Stimulated activated memory B cell treated with anti-CD40 and anti-IgM and Interleukin-4, amounts not matched to agents 10 μg/mL and 1 μg/mL and 100 μg/mL, for 72 hours (primary cell): ENCODE data around the gene MOCS1.

Experiments
- ATAC-seq: fragments of 150-1000 bp; cut with Tn5 transposase; 2 replicates; pipeline ENCODE4 v1.10.0; 2021
- H3K27ac Mint-ChIP-seq: one replicate; pipeline ENCODE4 v1.8.0; 2022; ENCODE audit warnings: mild to moderate bottlenecking, mixed read lengths
- H3K27me3 Mint-ChIP-seq: one replicate; pipeline ENCODE4 v1.8.0; 2022; ENCODE audit warnings: mixed read lengths
- H3K36me3 Mint-ChIP-seq: one replicate; pipeline ENCODE4 v1.8.0; 2022; ENCODE audit warnings: mixed read lengths
- H3K4me1 Mint-ChIP-seq: one replicate; pipeline ENCODE4 v1.8.0; 2022; ENCODE audit warnings: mixed read lengths
- H3K4me3 Mint-ChIP-seq: one replicate; pipeline ENCODE4 v1.8.0; 2022; ENCODE audit warnings: mild to moderate bottlenecking, moderate library complexity, mixed read lengths
- H3K9me3 Mint-ChIP-seq: one replicate; pipeline ENCODE4 v1.8.0; 2022; ENCODE audit warnings: mixed read lengths

Gene MOCS1

DNA sequence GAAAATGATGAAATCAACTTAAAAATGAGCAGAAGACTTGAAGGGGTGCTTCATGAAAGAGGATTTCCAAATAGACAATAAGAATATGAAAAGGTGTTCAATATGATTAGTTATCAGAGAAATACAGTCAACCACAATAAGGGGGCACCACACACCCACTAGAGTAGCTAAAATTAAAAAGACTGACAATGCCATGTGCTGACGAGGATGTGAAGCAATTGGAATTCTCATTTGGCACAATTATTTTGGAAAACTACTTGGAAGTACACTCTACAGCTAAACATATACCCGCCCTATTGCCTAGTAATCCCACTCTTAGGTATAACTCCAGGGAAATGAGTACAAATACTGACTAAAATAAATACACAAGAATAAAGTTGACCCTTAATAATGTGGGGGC is 45.0 kb downstream of the MOCS1 start:
- no peaks in the 10 kb centered on the region for H3K4me1 Mint-ChIP-seq
- no peak for ATAC-seq
- no peak overlapping the region for H3K27ac Mint-ChIP-seq
- H3K9me3 Mint-ChIP-seq, result no peaks in the 10 kb centered on the region
- no peak overlapping the region for H3K4me3 Mint-ChIP-seq
- peaks cover 36% of the 10 kb centered on the region for H3K27me3 Mint-ChIP-seq
- H3K36me3 Mint-ChIP-seq, result no peaks in the 10 kb centered on the region

GRCh38 chr6:39887692-39888450 is 46.4 kb downstream of the MOCS1 start:
- no peak overlapping the region for H3K4me3 Mint-ChIP-seq
- ATAC-seq, result no peak
- H3K9me3 Mint-ChIP-seq, result no peaks in the 10 kb centered on the region
- peaks cover 38% of the 10 kb centered on the region for H3K27me3 Mint-ChIP-seq
- H3K4me1 Mint-ChIP-seq, result no peaks in the 10 kb centered on the region
- H3K36me3 Mint-ChIP-seq, result no peaks in the 10 kb centered on the region
- H3K27ac Mint-ChIP-seq, result no peak overlapping the region

- no peak overlapping the region for H3K27ac Mint-ChIP-seq
- H3K9me3 Mint-ChIP-seq, result no peaks in the 10 kb centered on the region
- H3K4me1 Mint-ChIP-seq, result no peaks in the 10 kb centered on the region
- H3K27me3 Mint-ChIP-seq, result peaks cover 44% of the 10 kb centered on the region
- H3K36me3 Mint-ChIP-seq, result no peaks in the 10 kb centered on the region
- H3K4me3 Mint-ChIP-seq, result no peak overlapping the region
- no peak for ATAC-seq
Measured at GRCh38 chr6:39886871-39887270, 47.4 kb downstream of the MOCS1 start.

- Mint-ChIP-seq H3K9me3 (no peaks in the 10 kb centered on the region), H3K4me3 (no peak overlapping the region), H3K27me3 (peaks cover 44% of the 10 kb centered on the region), H3K27ac (no peak overlapping the region), H3K4me1 (no peaks in the 10 kb centered on the region), H3K36me3 (no peaks in the 10 kb centered on the region)
- no peak for ATAC-seq
Measured at GRCh38 chr6:39885691-39886090, 48.6 kb downstream of the MOCS1 start.

DNA sequence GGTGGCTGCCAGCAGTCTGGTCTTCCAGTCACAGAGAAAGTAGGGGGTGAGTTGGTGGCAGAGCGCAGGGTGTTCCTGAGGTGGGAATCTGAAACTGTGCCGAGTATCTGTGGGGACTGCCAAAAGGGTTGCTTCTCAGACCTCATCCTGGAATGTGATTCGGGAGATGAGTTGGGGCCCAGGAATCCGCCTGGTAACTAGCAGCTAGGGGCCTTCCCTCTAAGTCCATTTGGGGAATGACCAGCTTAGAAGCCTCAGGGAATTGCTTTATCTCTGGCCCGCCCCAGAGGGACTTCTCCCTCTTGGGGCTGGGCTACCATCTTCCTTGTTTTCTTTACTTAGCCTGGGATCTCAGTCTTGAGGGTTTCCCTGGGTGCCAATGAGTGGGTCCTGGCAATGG is 49.6 kb downstream of the MOCS1 start:
- Mint-ChIP-seq H3K36me3 (no peaks in the 10 kb centered on the region), H3K4me3 (no peak overlapping the region), H3K9me3 (no peaks in the 10 kb centered on the region), H3K27ac (no peak overlapping the region), H3K4me1 (no peaks in the 10 kb centered on the region), H3K27me3 (peaks cover 44% of the 10 kb centered on the region)
- no peak for ATAC-seq

- Mint-ChIP-seq H3K9me3 (no peaks in the 10 kb centered on the region), H3K4me3 (no peak overlapping the region), H3K27ac (no peak overlapping the region), H3K4me1 (no peaks in the 10 kb centered on the region), H3K36me3 (no peaks in the 10 kb centered on the region), H3K27me3 (peaks cover 32% of the 10 kb centered on the region)
- no peak for ATAC-seq
Measured at GRCh38 chr6:39882531-39882899, 51.7 kb downstream of the MOCS1 start.

GRCh38 chr6:39881851-39882530 is 52.3 kb downstream of the MOCS1 start:
- Mint-ChIP-seq H3K9me3 (no peaks in the 10 kb centered on the region), H3K4me1 (no peaks in the 10 kb centered on the region), H3K4me3 (no peak overlapping the region), H3K36me3 (no peaks in the 10 kb centered on the region), H3K27me3 (peaks cover 26% of the 10 kb centered on the region), H3K27ac (no peak overlapping the region)
- no peak for ATAC-seq

DNA sequence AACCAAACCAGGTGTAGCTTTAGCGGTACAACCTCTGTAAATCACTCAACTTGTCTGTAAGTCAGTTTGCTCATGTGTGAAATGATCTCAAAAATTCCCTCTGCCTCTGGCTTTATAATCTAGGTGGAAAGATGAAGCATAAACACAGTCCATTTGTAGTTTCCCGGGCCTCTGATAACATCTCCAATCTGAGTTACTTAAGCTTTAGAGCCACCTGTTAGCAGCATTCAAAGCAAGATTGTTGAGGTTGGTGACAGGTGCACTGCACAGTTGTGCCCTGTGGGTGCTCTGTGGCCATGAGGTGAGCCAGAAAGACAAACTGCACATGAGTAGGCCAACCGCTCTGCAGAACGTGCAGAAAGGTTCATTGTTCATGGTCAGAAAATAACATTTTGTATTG is 53.7 kb downstream of the MOCS1 start:
- Mint-ChIP-seq H3K4me3 (no peak overlapping the region), H3K36me3 (no peaks in the 10 kb centered on the region), H3K27ac (no peak overlapping the region), H3K4me1 (no peaks in the 10 kb centered on the region), H3K9me3 (no peaks in the 10 kb centered on the region), H3K27me3 (peaks cover 12% of the 10 kb centered on the region)
- ATAC-seq, result no peak

- peaks cover 8% of the 10 kb centered on the region for H3K27me3 Mint-ChIP-seq
- H3K27ac Mint-ChIP-seq, result no peak overlapping the region
- H3K4me1 Mint-ChIP-seq, result no peaks in the 10 kb centered on the region
- H3K4me3 Mint-ChIP-seq, result no peak overlapping the region
- H3K9me3 Mint-ChIP-seq, result no peaks in the 10 kb centered on the region
- ATAC-seq, result no peak
- H3K36me3 Mint-ChIP-seq, result no peaks in the 10 kb centered on the region
Measured at GRCh38 chr6:39879535-39879934, 54.7 kb downstream of the MOCS1 start.

- ATAC-seq, result no peak
- H3K27ac Mint-ChIP-seq, result no peak overlapping the region
- no peaks in the 10 kb centered on the region for H3K27me3 Mint-ChIP-seq
- H3K4me3 Mint-ChIP-seq, result no peak overlapping the region
- no peaks in the 10 kb centered on the region for H3K9me3 Mint-ChIP-seq
- no peaks in the 10 kb centered on the region for H3K4me1 Mint-ChIP-seq
- no peaks in the 10 kb centered on the region for H3K36me3 Mint-ChIP-seq
Measured at GRCh38 chr6:39876826-39877225, 57.4 kb downstream of the MOCS1 start.

- H3K27ac Mint-ChIP-seq, result no peak overlapping the region
- no peaks in the 10 kb centered on the region for H3K36me3 Mint-ChIP-seq
- no peak overlapping the region for H3K4me3 Mint-ChIP-seq
- no peaks in the 10 kb centered on the region for H3K9me3 Mint-ChIP-seq
- H3K27me3 Mint-ChIP-seq, result no peaks in the 10 kb centered on the region
- ATAC-seq, result no peak
- no peaks in the 10 kb centered on the region for H3K4me1 Mint-ChIP-seq
Measured at GRCh38 chr6:39876111-39876510, 58.2 kb downstream of the MOCS1 start.

- no peak for ATAC-seq
- no peaks in the 10 kb centered on the region for H3K4me1 Mint-ChIP-seq
- no peaks in the 10 kb centered on the region for H3K36me3 Mint-ChIP-seq
- H3K27me3 Mint-ChIP-seq, result no peaks in the 10 kb centered on the region
- no peak overlapping the region for H3K4me3 Mint-ChIP-seq
- H3K9me3 Mint-ChIP-seq, result no peaks in the 10 kb centered on the region
- H3K27ac Mint-ChIP-seq, result no peak overlapping the region
Measured at GRCh38 chr6:39873439-39873838, 60.8 kb downstream of the MOCS1 start.

DNA sequence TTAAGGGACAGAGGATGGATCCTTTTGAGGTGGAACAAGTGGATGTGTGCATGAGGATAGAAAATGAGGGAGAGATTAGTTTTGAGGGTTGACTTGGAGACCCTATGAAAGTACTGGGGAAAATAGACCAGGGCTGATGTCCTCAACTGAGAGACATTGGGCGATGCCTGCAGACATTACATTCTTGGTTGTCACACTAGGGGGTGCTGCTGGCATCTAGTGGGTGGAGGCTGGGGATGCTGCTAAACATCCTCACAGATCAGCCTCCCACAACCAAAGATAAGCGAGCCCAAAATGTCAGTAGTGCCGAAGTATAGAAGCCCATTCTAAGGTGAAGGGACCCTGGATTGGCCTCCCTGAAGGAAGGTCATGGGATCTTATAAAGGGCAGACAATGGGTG is 63.3 kb downstream of the MOCS1 start:
- H3K27me3 Mint-ChIP-seq, result no peaks in the 10 kb centered on the region
- no peak overlapping the region for H3K27ac Mint-ChIP-seq
- no peaks in the 10 kb centered on the region for H3K4me1 Mint-ChIP-seq
- no peaks in the 10 kb centered on the region for H3K9me3 Mint-ChIP-seq
- H3K36me3 Mint-ChIP-seq, result no peaks in the 10 kb centered on the region
- no peak overlapping the region for H3K4me3 Mint-ChIP-seq
- no peak for ATAC-seq

GRCh38 chr6:39867592-39867991 is 66.7 kb downstream of the MOCS1 start:
- no peak overlapping the region for H3K27ac Mint-ChIP-seq
- no peak overlapping the region for H3K4me3 Mint-ChIP-seq
- no peaks in the 10 kb centered on the region for H3K36me3 Mint-ChIP-seq
- ATAC-seq, result no peak
- no peaks in the 10 kb centered on the region for H3K4me1 Mint-ChIP-seq
- H3K27me3 Mint-ChIP-seq, result peaks cover 7% of the 10 kb centered on the region
- H3K9me3 Mint-ChIP-seq, result no peaks in the 10 kb centered on the region

- Mint-ChIP-seq H3K9me3 (no peaks in the 10 kb centered on the region), H3K4me1 (no peaks in the 10 kb centered on the region), H3K36me3 (no peaks in the 10 kb centered on the region), H3K27ac (no peak overlapping the region), H3K4me3 (no peak overlapping the region), H3K27me3 (peaks cover 25% of the 10 kb centered on the region)
- ATAC-seq, result no peak
Measured at GRCh38 chr6:39865011-39865888, 69.0 kb downstream of the MOCS1 start.
